PFSK-1 (cell line): ENCODE data around the gene WDR91.

Experiments used
- FOXP2 ChIP-seq: optimal IDR thresholded peaks from 2 replicates; pipeline ENCODE3; 2011; ENCODE audit warnings: borderline replicate concordance, control low read depth, inconsistent platforms; ENCODE audit not compliant: insufficient read depth; ENCODE audit errors: extremely low read length, extremely low read depth
- POLR2AphosphoS5 ChIP-seq: IDR thresholded peaks from 2 replicates; pipeline ENCODE4 v1.6.1; 2012; ENCODE audit warnings: low read depth, mild to moderate bottlenecking, control low read depth, low read length, moderate library complexity
- REST ChIP-seq, 2 experiments: IDR thresholded peaks; 2 replicates each; pipeline versions ENCODE4 v1.6.1 to v1.8.0; 2011 to 2012; ENCODE audit warnings: low read depth in 2 of 2, low read length in 2 of 2, control low read depth in 1 of 2, inconsistent platforms in 1 of 2, mild to moderate bottlenecking in 1 of 2, moderate library complexity in 1 of 2; ENCODE audit not compliant: insufficient read depth in 1 of 2
- SIN3A ChIP-seq: IDR thresholded peaks from 2 replicates; pipeline ENCODE4 v1.6.1; 2012; ENCODE audit warnings: mild to moderate bottlenecking, low read length, moderate library complexity, borderline replicate concordance; ENCODE audit not compliant: insufficient read depth
- TAF1 ChIP-seq: IDR thresholded peaks from 2 replicates; pipeline ENCODE4 v1.6.1; 2012; ENCODE audit warnings: low read length, control low read depth, borderline replicate concordance; ENCODE audit not compliant: insufficient read depth

The WDR91 gene

DNA sequence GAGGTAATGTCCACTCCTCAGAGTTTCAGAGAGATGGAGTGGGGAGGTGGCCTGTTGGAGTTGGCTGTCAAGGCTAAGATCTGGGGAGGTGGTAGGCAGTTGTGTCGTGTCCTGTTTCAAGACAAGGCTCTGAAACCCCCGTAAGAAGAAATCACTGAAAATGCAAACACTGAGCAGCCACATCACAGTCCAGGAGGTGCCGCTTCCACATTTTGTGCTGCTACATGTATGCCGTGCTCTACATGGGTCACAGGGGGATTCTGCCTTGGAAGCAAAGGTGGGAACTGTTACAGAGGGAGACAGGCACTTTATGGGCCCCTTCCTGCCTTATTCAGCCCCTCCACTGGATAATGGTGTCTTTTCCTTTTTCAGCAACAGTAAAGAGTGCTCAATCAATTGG is 11.9 kb downstream of the WDR91 start:
- TF ChIP-seq POLR2AphosphoS5 = no peak
- TF ChIP-seq FOXP2 = no peak
- no peak for TF ChIP-seq TAF1
- no peak for TF ChIP-seq REST (IDR thresholded peaks at IDR 0.05; ENCODE audit: insufficient read depth in 1 of 2, low read depth in 2 of 2, low read length in 2 of 2)

- no peak for TF ChIP-seq REST (IDR thresholded peaks at IDR 0.05; ENCODE audit: insufficient read depth in 1 of 2, low read depth in 2 of 2, low read length in 2 of 2)
Observed at GRCh38 chr7:135197906-135198655, 13.2 kb downstream of the WDR91 start.

DNA sequence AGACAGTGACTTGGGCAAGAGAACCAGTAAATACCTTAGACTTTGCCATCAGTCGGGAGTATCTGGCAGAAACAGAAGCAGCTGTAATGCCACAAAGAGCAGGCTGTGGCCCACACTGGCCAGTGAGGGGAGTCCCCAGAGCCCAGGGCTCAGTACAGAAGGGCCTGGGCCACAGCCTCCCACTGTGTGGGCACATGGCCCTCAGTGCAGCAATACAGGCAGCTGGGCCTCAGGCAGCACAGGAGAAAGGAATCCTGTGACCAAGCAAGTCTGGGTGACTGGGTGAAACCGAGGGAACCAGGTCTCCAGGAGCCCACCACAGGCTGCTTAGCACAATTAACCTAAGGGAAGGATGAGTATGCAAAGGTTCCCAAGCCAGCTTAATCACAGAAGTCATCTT is 14.0 kb downstream of the WDR91 start:
- TF ChIP-seq POLR2AphosphoS5 = no peak
- TF ChIP-seq TAF1 = no peak
- TF ChIP-seq REST (IDR thresholded peaks at IDR 0.05; ENCODE audit: insufficient read depth in 1 of 2, low read depth in 2 of 2, low read length in 2 of 2) = no peak
- TF ChIP-seq SIN3A = no peak
- no peak for TF ChIP-seq FOXP2

- TF ChIP-seq FOXP2 (no peak), REST (IDR thresholded peaks at IDR 0.05; ENCODE audit: insufficient read depth in 1 of 2, low read depth in 2 of 2, low read length in 2 of 2) (no peak), POLR2AphosphoS5 (no peak), TAF1 (no peak), SIN3A (no peak)
Observed at GRCh38 chr7:135195968-135196629, 15.2 kb downstream of the WDR91 start.

GRCh38 chr7:135195156-135195555 is 16.2 kb downstream of the WDR91 start:
- TF ChIP-seq FOXP2 (no peak), POLR2AphosphoS5 (no peak), REST (IDR thresholded peaks at IDR 0.05; ENCODE audit: insufficient read depth in 1 of 2, low read depth in 2 of 2, low read length in 2 of 2) (no peak), TAF1 (no peak), SIN3A (no peak)
